ENCODE measurements around the gene SCFD2.

GRCh38 chr4:53322696-53323095, 43.2 kb downstream of the SCFD2 start:
- no peak for TF ChIP-seq CTCF (IDR thresholded peaks at IDR 0.05; ENCODE audit: low read length)
- TF ChIP-seq EZH2 (IDR thresholded peaks at IDR 0.05; ENCODE audit: borderline replicate concordance, low read length), result no peak
